Measurements from ENCODE around the gene DOP1A.

DOP1A gene

GRCh38 chr6:83202031-83202430 is 134.6 kb downstream of the DOP1A start:
- no peak for DNase-seq (ENCODE audit: low read depth)

DNA sequence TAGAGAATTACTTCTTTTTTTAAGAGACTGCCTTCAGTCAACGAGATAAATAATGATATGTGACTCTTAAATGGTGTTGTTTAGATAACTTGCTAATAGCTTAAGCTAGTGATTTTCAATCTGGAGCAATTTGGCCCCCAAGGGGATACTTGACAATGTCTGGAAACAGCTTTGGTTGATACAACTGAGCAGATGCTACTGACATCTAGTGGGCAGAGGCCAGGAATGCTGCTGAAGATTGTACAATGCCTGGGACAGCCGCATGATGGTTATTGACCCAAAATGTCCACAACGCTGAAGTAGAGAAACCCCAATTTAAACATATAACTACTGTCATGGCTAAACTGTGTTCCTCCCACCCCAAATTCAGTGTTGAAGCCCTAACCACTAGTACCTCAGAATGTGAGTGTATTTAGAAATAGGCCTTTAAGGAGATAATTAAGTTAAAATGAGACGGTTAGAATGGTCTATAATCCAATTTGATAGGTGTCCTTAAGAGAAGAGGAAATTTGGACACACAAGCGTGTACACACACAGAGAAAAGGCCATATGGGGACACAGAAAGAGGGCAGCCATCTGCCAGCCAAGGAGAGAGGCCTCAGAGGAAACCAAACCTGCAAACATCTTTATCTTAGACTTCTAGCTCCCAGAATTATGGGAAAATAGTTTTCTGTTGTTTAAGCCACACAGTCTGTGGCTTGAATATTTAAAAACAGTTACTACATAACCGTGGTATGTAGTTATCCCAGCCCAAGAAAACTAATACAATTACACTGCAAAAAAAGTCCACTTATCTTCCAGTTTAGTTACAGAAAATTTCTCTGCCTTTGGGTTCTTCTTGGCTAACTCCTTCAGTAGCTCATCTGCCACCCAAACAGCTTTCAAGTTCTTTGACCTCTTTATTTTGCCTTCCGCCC is 147.9 kb downstream of the DOP1A start:
- DNase-seq (ENCODE audit: low read depth), result peak; percentile 38

- DNase-seq (ENCODE audit: low read depth), result no peak
Observed at GRCh38 chr6:83216806-83217205, 149.3 kb downstream of the DOP1A start.

Measured in activated gamma-delta T cell treated with anti-CD3 and anti-CD28 coated beads, Interleukin-2, amount 50 U/mL, for 16 hours (primary cell).